Endothelial cell of umbilical vein (primary cell): ENCODE measurements around the gene GSC2. TPM values are rescaled to one million over a fixed set of nuclear protein-coding genes. Genes with fewer than 3 reads are reported as not detected.

Experiments used
- BruUV-seq: library from RNA; stranded (reverse); fragments of 400-500 nt; replicated peaks from 2 replicates; lab custom pipeline; 2021; lab: Mats Ljungman, UMichigan
- CTCF ChIA-PET: fragments of 300-600, 350-600 bp; sonication (Branson Sonifier 250); formaldehyde crosslinking; loops from one replicate; lab custom pipeline; 2021; ENCODE audit warnings: antibody characterized with exemption, inconsistent platforms; lab: Charles Lee
- POLR2A ChIA-PET: fragments of 300-600, 350-600 bp; sonication (Branson Sonifier 250); formaldehyde crosslinking; loops from one replicate; lab custom pipeline; 2021; ENCODE audit warnings: antibody characterized with exemption, inconsistent platforms; lab: Charles Lee
- DNase-seq: peaks from one replicate; pipeline ENCODE4 v3.0.0-alpha.2; 2011; ENCODE audit warnings: low read depth, low spot score
- FAIRE-seq: peaks from 2 replicates; lab custom pipeline; 2011; peaks lifted over from hg19 to GRCh38; lab: Jason Lieb, UNC
- H2AFZ ChIP-seq: 2 replicates; pipeline ENCODE4 v1.6.0; 2012; ENCODE audit warnings: low read depth, low read length, control low read depth, inconsistent platforms
- H3K27ac ChIP-seq: 2 replicates; pipeline ENCODE4 v1.5.1; 2011; ENCODE audit warnings: low read depth, mild to moderate bottlenecking, control low read depth, low read length, moderate library complexity; ENCODE audit not compliant: insufficient read depth
- H3K27me3 ChIP-seq, 2 experiments: 2 replicates each; pipeline versions ENCODE4 v1.6.0 to v1.6.1; 2011; ENCODE audit warnings: low read length in 2 of 2, mixed read lengths in 1 of 2; ENCODE audit not compliant: control insufficient read depth in 2 of 2, insufficient read depth in 2 of 2
- H3K36me3 ChIP-seq, 2 experiments: 2 replicates in 1 of 2; 3 replicates in 1 of 2; pipeline ENCODE4 v1.5.1; 2011; ENCODE audit warnings: low read length in 2 of 2, mild to moderate bottlenecking in 1 of 2, moderate library complexity in 1 of 2; ENCODE audit not compliant: control insufficient read depth in 2 of 2, insufficient read depth in 2 of 2; ENCODE audit errors: extremely low read depth in 1 of 2
- H3K4me1 ChIP-seq: 3 replicates; pipeline ENCODE4 v1.5.1; 2011; ENCODE audit warnings: mild to moderate bottlenecking, low read length; ENCODE audit not compliant: control insufficient read depth, insufficient read depth; ENCODE audit errors: extremely low read depth
- H3K4me2 ChIP-seq: 2 replicates; pipeline ENCODE4 v1.6.1; 2011; ENCODE audit warnings: low read length, control low read depth, mixed read lengths; ENCODE audit not compliant: insufficient read depth
- H3K4me3 ChIP-seq, 3 experiments: fragments of 200-600 bp in 1 of 3; sonication (generic), shearing (Covaris generic) in 1 of 3; replicated peaks in 1 of 3; 2 replicates each; pipeline ENCODE4 v1.5.1; 2011 to 2016; ENCODE audit warnings: control low read depth in 3 of 3, low read length in 3 of 3, mild to moderate bottlenecking in 2 of 3, inconsistent platforms in 1 of 3, low read depth in 1 of 3, moderate library complexity in 1 of 3; ENCODE audit not compliant: insufficient read depth in 1 of 3
- H3K79me2 ChIP-seq: 2 replicates; pipeline ENCODE4 v1.6.0; 2012; ENCODE audit warnings: low read length, inconsistent platforms; ENCODE audit not compliant: control insufficient read depth, insufficient read depth
- H3K9ac ChIP-seq: replicated peaks from 2 replicates; pipeline ENCODE3; 2011; ENCODE audit warnings: low read length, control low read depth; ENCODE audit not compliant: insufficient read depth; ENCODE audit errors: extremely low read depth
- H3K9me1 ChIP-seq: replicated peaks from 3 replicates; pipeline ENCODE4 v1.6.0; 2011; ENCODE audit warnings: mild to moderate bottlenecking, low read length; ENCODE audit not compliant: control insufficient read depth, insufficient read depth; ENCODE audit errors: extremely low read depth
- H3K9me3 ChIP-seq: replicated peaks from 2 replicates; pipeline ENCODE4 v1.5.1; 2012; ENCODE audit warnings: low read length, inconsistent platforms; ENCODE audit not compliant: control insufficient read depth, insufficient read depth
- H4K20me1 ChIP-seq: replicated peaks from 2 replicates; pipeline ENCODE3; 2011; ENCODE audit warnings: mild to moderate bottlenecking, low read length; ENCODE audit not compliant: control insufficient read depth, insufficient read depth; ENCODE audit errors: extremely low read depth
- EZH2 ChIP-seq: IDR thresholded peaks from 2 replicates; pipeline ENCODE4 v1.6.1; 2012; ENCODE audit warnings: borderline replicate concordance, low read depth, mild to moderate bottlenecking, moderate library complexity, low read length, inconsistent platforms; ENCODE audit not compliant: severe bottlenecking
- FOS ChIP-seq: IDR thresholded peaks from 2 replicates; pipeline ENCODE4 v1.6.1; 2011; ENCODE audit warnings: mild to moderate bottlenecking, low read length, moderate library complexity, borderline replicate concordance; ENCODE audit not compliant: insufficient read depth
- GATA2 ChIP-seq: IDR thresholded peaks from 2 replicates; pipeline ENCODE4 v1.7.0; 2011; ENCODE audit warnings: low read depth, mild to moderate bottlenecking, moderate library complexity, mixed read lengths, low read length; ENCODE audit not compliant: insufficient read length, insufficient read depth
- JUN ChIP-seq: IDR thresholded peaks from 2 replicates; pipeline ENCODE4 v1.6.1; 2011; ENCODE audit warnings: borderline replicate concordance, low read depth; ENCODE audit not compliant: insufficient read length, insufficient read depth
- MAX ChIP-seq: IDR thresholded peaks from 2 replicates; pipeline ENCODE4 v1.6.1; 2011; ENCODE audit not compliant: insufficient read depth, insufficient read length
- MYC ChIP-seq: IDR thresholded peaks from one replicate; pipeline ENCODE4 v1.6.1; 2011; ENCODE audit warnings: mild to moderate bottlenecking, low read depth, low read length
- POLR2A ChIP-seq: IDR thresholded peaks from 2 replicates; pipeline ENCODE4 v1.6.1; 2012; ENCODE audit warnings: low read depth, mild to moderate bottlenecking, control low read depth, low read length
- POLR2AphosphoS5 ChIP-seq: IDR thresholded peaks from 2 replicates; pipeline ENCODE4 v1.6.1; 2012; ENCODE audit warnings: low read depth, mild to moderate bottlenecking, control low read depth, low read length, moderate library complexity; ENCODE audit not compliant: insufficient read depth
- dilution Hi-C: fragments of 300-500 bp; cut with MboI; formaldehyde crosslinking; loops from one replicate; pipeline ENCODE4 v1.15.0; 2019; ENCODE audit warnings: low sequenced_read_pairs; ENCODE audit not compliant: extremely low pct_ligation_motif_present
- intact Hi-C: fragments of 100-400 bp; cut with micrococcal nuclease; formaldehyde crosslinking; loops from one replicate; pipeline ENCODE4 v1.10.0; 2022
- polyA plus RNA-seq, 4 experiments: library from polyadenylated mRNA; depleted of rRNA in 3 of 4; stranded (reverse) in 3 of 4; unstranded in 1 of 4; fragments of >200 nt; gene quantifications; 2 replicates each; pipeline versions ENCODE4 v1.2.1 to v1.2.3, GENCODE V29; 2011 to 2012; ENCODE audit warnings: missing spikeins in 1 of 4
- total RNA-seq: library from RNA; stranded (reverse); gene quantifications from 2 replicates; pipeline ENCODE4 v1.2.3, GENCODE V29; 2021
- TF ChIP-seq, protein P1 (sequence below), 2 donors: IDR thresholded peaks; 1 replicate in 1 of 2; 2 replicates in 1 of 2; pipeline ENCODE4 v1.5.1; 2011; ENCODE audit warnings: low read length in 2 of 2, mild to moderate bottlenecking in 2 of 2, moderate library complexity in 2 of 2, control low read depth in 1 of 2, inconsistent platforms in 1 of 2, low read depth in 1 of 2; ENCODE audit not compliant: insufficient read depth in 1 of 2; ENCODE audit errors: extremely low read depth in 1 of 2

The GSC2 gene
- total and polyA plus RNA-seq, 2 donors (not counting 3 experiments of a cell fraction or from before 2014, with no cell fraction given) = not detected

- no peaks in the 10 kb centered on the region for H3K36me3 ChIP-seq
- no peak overlapping the region for H3K27ac ChIP-seq
- H2AFZ ChIP-seq = no peak overlapping the region
- no peak overlapping the region for H3K9ac ChIP-seq
- TF ChIP-seq EZH2 (no peak), POLR2AphosphoS5 (no peak), FOS (no peak), JUN (no peak), MAX (no peak), POLR2A (no peak), GATA2 (no peak), MYC (no peak)
- TF ChIP-seq, protein P1, sequence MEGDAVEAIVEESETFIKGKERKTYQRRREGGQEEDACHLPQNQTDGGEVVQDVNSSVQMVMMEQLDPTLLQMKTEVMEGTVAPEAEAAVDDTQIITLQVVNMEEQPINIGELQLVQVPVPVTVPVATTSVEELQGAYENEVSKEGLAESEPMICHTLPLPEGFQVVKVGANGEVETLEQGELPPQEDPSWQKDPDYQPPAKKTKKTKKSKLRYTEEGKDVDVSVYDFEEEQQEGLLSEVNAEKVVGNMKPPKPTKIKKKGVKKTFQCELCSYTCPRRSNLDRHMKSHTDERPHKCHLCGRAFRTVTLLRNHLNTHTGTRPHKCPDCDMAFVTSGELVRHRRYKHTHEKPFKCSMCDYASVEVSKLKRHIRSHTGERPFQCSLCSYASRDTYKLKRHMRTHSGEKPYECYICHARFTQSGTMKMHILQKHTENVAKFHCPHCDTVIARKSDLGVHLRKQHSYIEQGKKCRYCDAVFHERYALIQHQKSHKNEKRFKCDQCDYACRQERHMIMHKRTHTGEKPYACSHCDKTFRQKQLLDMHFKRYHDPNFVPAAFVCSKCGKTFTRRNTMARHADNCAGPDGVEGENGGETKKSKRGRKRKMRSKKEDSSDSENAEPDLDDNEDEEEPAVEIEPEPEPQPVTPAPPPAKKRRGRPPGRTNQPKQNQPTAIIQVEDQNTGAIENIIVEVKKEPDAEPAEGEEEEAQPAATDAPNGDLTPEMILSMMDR (IDR thresholded peaks at IDR 0.05; ENCODE audit: extremely low read depth in 1 of 2, insufficient read depth in 1 of 2, low read depth in 1 of 2, low read length in 2 of 2) = no peak
- dilution Hi-C loops (no loop called here), intact Hi-C loops (no loop called here)
- DNase-seq = no peak
- no peaks in the 10 kb centered on the region for H3K79me2 ChIP-seq
- H3K4me2 ChIP-seq = no peak overlapping the region
- H3K9me1 ChIP-seq = no peaks in the 10 kb centered on the region
- no peaks in the 10 kb centered on the region for H3K27me3 ChIP-seq
- ChIA-PET CTCF (no interaction called here), POLR2A (no interaction called here)
- H3K4me3 ChIP-seq = no peak overlapping the region
- no TSS peak for BruUV-seq
- no peaks in the 10 kb centered on the region for H3K4me1 ChIP-seq
- no peaks in the 10 kb centered on the region for H3K9me3 ChIP-seq
- FAIRE-seq = no peak
- no peaks in the 10 kb centered on the region for H4K20me1 ChIP-seq
Observed at GRCh38 chr22:19184276-19184997, 34.3 kb upstream of the GSC2 start.
